Activated naive CD8-positive, alpha-beta T cell treated with anti-CD3 and anti-CD28 coated beads, Interleukin-2, amount 10 ng/mL, durations not matched to agents 7 days and 5 days (primary cell): ENCODE measurements around the gene ELP2. TPM values are rescaled to one million over a fixed set of nuclear protein-coding genes. Genes with fewer than 3 reads are reported as not detected.
"Not testable (repeated sequence)": the region's sequence is repeated elsewhere in the genome, so short reads cannot be mapped to it uniquely, and the experiment has no call there.

Experiments used
- ATAC-seq: fragments of 150-1000 bp; cut with Tn5 transposase; one replicate; pipeline ENCODE4 v1.10.0; 2021; ENCODE audit warnings: low read depth, moderate library complexity
- POLR2A ChIA-PET: fragments of 350-600 bp; sonication (Branson Sonifier 250); formaldehyde crosslinking; loops from one replicate; lab custom pipeline; 2021; ENCODE audit warnings: antibody characterized with exemption; lab: Charles Lee
- DNase-seq: peaks from one replicate; pipeline ENCODE4 v3.0.0; 2021
- H3K27ac Mint-ChIP-seq: one replicate; pipeline ENCODE4 v1.8.0; 2022; ENCODE audit warnings: mild to moderate bottlenecking, mixed read lengths
- H3K27me3 Mint-ChIP-seq: one replicate; pipeline ENCODE4 v1.8.0; 2022; ENCODE audit warnings: mild to moderate bottlenecking, moderate library complexity, mixed read lengths
- H3K36me3 Mint-ChIP-seq: one replicate; pipeline ENCODE4 v1.8.0; 2021; ENCODE audit warnings: mild to moderate bottlenecking, mixed read lengths
- H3K4me1 Mint-ChIP-seq: one replicate; pipeline ENCODE4 v1.8.0; 2021; ENCODE audit warnings: mixed read lengths
- H3K4me3 Mint-ChIP-seq: one replicate; pipeline ENCODE4 v1.8.0; 2022; ENCODE audit warnings: mild to moderate bottlenecking, moderate library complexity, mixed read lengths
- H3K9me3 Mint-ChIP-seq: one replicate; pipeline ENCODE4 v1.8.0; 2021; ENCODE audit warnings: mixed read lengths
- total RNA-seq, 2 experiments: library from RNA; stranded (reverse); gene quantifications; one replicate each; pipeline ENCODE4 v1.2.3, GENCODE V29; 2021

The ELP2 gene
- total RNA-seq, 2 experiments from 2014 or later: 82.4 to 87.4 TPM

- H3K9me3 Mint-ChIP-seq, H3K27ac Mint-ChIP-seq, POLR2A ChIA-PET, H3K4me1 Mint-ChIP-seq, H3K27me3 Mint-ChIP-seq, H3K4me3 Mint-ChIP-seq, DNase-seq, H3K36me3 Mint-ChIP-seq, ATAC-seq: not testable (repeated sequence)
Measured at GRCh38 chr18:36207969-36208368, 78.3 kb downstream of the ELP2 start.

- Mint-ChIP-seq H3K9me3 (no peaks in the 10 kb centered on the region), H3K27me3 (peaks cover 2% of the 10 kb centered on the region), H3K36me3 (no peaks in the 10 kb centered on the region), H3K27ac (no peak overlapping the region), H3K4me3 (no peak overlapping the region), H3K4me1 (no peaks in the 10 kb centered on the region)
- DNase-seq (no peak), ATAC-seq (no peak)
- POLR2A ChIA-PET: no interaction called here
Measured at GRCh38 chr18:36211612-36212065, 81.9 kb downstream of the ELP2 start.

DNA sequence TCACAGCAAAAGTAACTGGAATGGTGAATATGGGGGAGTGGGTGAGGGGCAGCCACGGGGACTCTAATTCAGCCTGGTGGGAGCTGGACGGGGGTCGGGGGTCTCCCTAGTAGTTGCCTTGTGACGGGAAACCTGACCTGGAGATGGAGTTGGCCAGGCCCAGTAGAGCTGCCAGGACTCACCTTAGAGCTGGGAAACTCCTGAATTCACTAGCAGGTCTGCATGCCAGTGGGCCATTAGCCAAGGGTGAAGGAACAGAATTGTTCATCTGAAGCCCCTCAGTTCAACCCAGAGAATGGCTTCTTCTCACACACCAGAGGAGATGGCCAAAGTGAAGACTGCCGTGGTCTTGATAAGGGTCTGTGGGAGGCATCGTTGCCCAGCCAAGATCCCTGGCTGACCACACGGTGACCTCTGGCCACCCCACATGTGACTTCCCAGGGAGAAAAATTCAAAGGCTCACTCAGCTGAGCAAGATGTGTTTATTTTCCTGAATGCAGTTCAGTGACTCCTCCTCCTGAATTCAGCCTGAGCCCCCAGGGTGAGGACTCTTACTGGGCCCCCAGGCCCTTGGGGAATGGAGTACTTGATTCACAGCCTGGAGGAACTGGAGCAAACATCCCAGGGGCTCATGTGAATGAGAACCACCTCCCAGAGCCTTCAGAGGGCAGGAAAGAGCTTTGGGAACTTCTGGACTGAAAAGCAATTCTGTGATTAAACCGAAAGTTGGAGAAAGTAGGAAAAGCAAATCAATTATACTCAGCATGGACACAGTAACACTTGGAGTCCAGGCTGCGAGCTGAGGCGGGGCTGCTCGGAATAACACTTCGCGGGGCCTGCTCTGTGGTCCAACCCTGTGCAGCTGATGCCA is 82.8 kb downstream of the ELP2 start:
- Mint-ChIP-seq H3K4me1 (no peaks in the 10 kb centered on the region), H3K27me3 (peaks cover 4% of the 10 kb centered on the region)

DNA sequence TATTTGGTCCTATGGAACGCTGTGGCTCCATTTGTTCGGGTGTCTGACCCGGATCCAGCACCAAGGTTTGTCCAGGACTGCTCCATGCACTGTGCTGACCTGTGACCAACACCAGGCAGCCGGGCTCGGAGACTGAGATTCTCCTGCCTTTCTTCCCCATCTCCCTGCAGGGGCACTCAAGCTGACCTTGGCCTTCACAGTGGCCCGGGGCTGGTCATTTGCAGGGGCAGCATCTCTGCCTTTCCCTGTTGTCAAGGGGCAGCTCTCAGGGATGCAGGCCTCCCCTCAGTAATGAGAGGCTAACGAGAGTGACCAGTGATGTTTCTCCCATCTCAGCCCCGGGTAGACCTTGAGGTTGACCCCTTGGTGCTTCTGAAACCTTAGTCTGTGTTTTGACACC is 85.1 kb downstream of the ELP2 start:
- DNase-seq (no peak), ATAC-seq (no peak)
- Mint-ChIP-seq H3K27ac (no peak overlapping the region), H3K4me1 (no peaks in the 10 kb centered on the region), H3K27me3 (peaks cover 4% of the 10 kb centered on the region), H3K4me3 (no peak overlapping the region), H3K36me3 (no peaks in the 10 kb centered on the region), H3K9me3 (no peaks in the 10 kb centered on the region)
- POLR2A ChIA-PET: no interaction called here

More for the DNA sequence above, 82.8 kb downstream of the ELP2 start:
- Mint-ChIP-seq H3K27ac (no peak overlapping the region), H3K9me3 (no peaks in the 10 kb centered on the region), H3K36me3 (no peaks in the 10 kb centered on the region), H3K4me3 (no peak overlapping the region)
- no peak for ATAC-seq
- DNase-seq: no peak
- POLR2A ChIA-PET: no interaction called here

- ATAC-seq (no peak), DNase-seq (no peak)
- H3K27me3 Mint-ChIP-seq: peaks cover 4% of the 10 kb centered on the region
- no peak overlapping the region for H3K27ac Mint-ChIP-seq
- POLR2A ChIA-PET: no interaction called here
- no peaks in the 10 kb centered on the region for H3K9me3 Mint-ChIP-seq
- no peaks in the 10 kb centered on the region for H3K36me3 Mint-ChIP-seq
- H3K4me1 Mint-ChIP-seq: no peaks in the 10 kb centered on the region
- no peak overlapping the region for H3K4me3 Mint-ChIP-seq
Measured at GRCh38 chr18:36215577-36215976, 85.9 kb downstream of the ELP2 start.

GRCh38 chr18:36217348-36217747 is 87.6 kb downstream of the ELP2 start:
- no peak for DNase-seq
- Mint-ChIP-seq H3K27ac (no peak overlapping the region), H3K4me3 (no peak overlapping the region), H3K9me3 (no peaks in the 10 kb centered on the region), H3K4me1 (no peaks in the 10 kb centered on the region), H3K27me3 (peaks cover 5% of the 10 kb centered on the region), H3K36me3 (no peaks in the 10 kb centered on the region)
- POLR2A ChIA-PET: no interaction called here
- ATAC-seq: no peak

GRCh38 chr18:36229188-36229587 is 99.5 kb downstream of the ELP2 start:
- no peak for ATAC-seq
- Mint-ChIP-seq H3K9me3 (peaks cover 18% of the 10 kb centered on the region), H3K27me3 (peaks cover 20% of the 10 kb centered on the region), H3K4me1 (no peaks in the 10 kb centered on the region), H3K27ac (no peak overlapping the region), H3K4me3 (no peak overlapping the region), H3K36me3 (peaks cover 2% of the 10 kb centered on the region)
- POLR2A ChIA-PET: no interaction called here
- DNase-seq: no peak

Other genes with a start within 250 kb of the ELP2 start
- 10 to 100 TPM; 33.5 to 33.9 TPM for gene RPRD1A, start 62.3 kb upstream of the ELP2 start, total RNA-seq
- 10 to 100 TPM; 18.4 to 20.4 TPM for gene SLC39A6, start 559 bp upstream of the ELP2 start, total RNA-seq
- under 1 TPM; 0.19 to 0.23 TPM for gene MOCOS, start 57.6 kb downstream of the ELP2 start, total RNA-seq
- gene FHOD3, start 167.8 kb downstream of the ELP2 start, total RNA-seq: not detected